ENCODE data around the gene SIRPA.

Gene SIRPA

DNA sequence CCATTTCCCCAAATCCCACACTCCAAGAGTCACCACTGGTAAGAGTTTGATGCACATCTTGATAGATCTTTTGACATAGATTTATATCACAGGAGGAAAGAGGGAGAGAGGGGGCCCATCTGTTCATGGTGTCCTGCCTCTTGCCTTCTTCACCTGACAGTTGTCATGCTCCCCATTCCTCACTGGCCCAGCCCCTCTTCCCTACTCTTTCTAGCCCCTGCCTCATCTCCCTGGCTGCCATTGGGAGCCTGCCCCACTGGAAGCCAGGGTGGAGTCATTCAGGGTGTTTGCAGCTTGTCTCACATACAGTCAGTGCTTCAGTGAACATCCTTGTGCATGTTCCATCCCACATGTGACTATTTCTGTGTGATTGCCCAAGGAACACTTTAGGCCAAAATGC, 27.6 kb downstream of the SIRPA start:
- Histone ChIP-seq H3K4me3 (ENCODE audit: low read length) (no peak overlapping the region), H4K20me1 (ENCODE audit: insufficient read depth, low read length) (peaks cover 12% of the 10 kb centered on the region; the same call in 1 of the 2 replicates), H3K9me3 (ENCODE audit: insufficient read depth, low read length) (no peaks in the 10 kb centered on the region), H3K27me3 (ENCODE audit: low read depth, low read length) (no peaks in the 10 kb centered on the region), H2AFZ (ENCODE audit: low read depth, low read length) (no peak overlapping the region), H3K9ac (ENCODE audit: low read length) (no peak overlapping the region), H3K79me2 (ENCODE audit: low read length) (no peaks in the 10 kb centered on the region), H3K27ac (ENCODE audit: low read length) (no peak overlapping the region), H3K4me1 (ENCODE audit: low read length) (peaks cover 12% of the 10 kb centered on the region), H3K36me3 (replicated peaks; ENCODE audit: low read depth, low read length) (peaks cover 40% of the 10 kb centered on the region), H3K4me2 (ENCODE audit: low read length) (no peak overlapping the region)
- TF ChIP-seq, protein P1, sequence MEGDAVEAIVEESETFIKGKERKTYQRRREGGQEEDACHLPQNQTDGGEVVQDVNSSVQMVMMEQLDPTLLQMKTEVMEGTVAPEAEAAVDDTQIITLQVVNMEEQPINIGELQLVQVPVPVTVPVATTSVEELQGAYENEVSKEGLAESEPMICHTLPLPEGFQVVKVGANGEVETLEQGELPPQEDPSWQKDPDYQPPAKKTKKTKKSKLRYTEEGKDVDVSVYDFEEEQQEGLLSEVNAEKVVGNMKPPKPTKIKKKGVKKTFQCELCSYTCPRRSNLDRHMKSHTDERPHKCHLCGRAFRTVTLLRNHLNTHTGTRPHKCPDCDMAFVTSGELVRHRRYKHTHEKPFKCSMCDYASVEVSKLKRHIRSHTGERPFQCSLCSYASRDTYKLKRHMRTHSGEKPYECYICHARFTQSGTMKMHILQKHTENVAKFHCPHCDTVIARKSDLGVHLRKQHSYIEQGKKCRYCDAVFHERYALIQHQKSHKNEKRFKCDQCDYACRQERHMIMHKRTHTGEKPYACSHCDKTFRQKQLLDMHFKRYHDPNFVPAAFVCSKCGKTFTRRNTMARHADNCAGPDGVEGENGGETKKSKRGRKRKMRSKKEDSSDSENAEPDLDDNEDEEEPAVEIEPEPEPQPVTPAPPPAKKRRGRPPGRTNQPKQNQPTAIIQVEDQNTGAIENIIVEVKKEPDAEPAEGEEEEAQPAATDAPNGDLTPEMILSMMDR (IDR thresholded peaks at IDR 0.05; ENCODE audit: low read depth, low read length), result no peak
- TF ChIP-seq EZH2phosphoT487 (IDR thresholded peaks at IDR 0.05; ENCODE audit: low read depth), result no peak

DNA sequence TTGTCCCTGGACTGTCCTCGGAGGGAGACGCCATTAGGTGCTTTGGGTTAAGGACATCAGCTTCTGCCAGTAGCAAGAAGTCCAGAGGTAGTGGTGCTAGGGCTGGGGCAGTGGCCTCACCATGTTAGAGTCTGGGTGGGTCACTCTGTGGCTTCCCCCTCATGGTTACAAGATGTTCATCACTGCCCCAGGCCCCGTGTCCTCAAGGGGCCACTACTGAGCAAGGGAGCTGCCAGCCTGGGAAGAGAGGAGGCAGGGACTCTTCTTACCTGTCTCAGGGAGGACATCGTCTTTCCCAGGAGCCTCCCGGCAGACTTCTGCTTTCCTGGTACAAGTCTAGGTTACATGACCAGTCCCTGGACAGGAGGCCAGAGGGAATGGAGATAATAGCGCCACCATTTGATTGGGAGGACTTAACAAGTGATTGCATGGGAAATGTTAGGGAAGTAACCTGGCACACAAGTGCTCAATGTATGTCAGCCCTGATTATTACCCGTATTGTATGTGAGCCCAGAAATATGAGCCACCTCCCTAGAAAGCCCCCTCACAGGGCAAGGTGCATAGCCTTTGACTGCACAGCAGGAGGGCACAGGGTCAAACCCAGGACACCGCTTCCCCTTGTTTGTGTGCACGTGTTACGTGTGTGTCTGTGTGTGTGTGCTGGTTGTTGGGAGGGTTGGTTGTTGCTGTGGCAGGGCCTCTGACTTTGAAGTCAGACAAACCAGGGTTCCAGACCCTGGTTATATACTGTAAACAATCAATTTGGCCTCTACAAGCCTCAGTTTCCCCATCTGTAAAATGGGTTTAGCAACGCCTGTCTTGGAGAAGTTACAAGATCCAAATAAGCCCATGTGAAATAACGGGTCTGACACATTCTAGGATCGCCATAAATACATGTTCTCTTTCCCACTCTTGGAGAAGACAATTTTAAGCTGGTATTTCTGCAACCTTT, 30.0 kb downstream of the SIRPA start:
- H4K20me1 ChIP-seq (ENCODE audit: insufficient read depth, low read length), result 0 out of 2 replicates have a peak, but pooled peaks cover 6% of the 10 kb centered on the region
- no peaks in the 10 kb centered on the region for H3K79me2 ChIP-seq (ENCODE audit: low read length)
- H3K36me3 ChIP-seq (replicated peaks; ENCODE audit: low read depth, low read length), result peaks cover 31% of the 10 kb centered on the region
- H3K4me2 ChIP-seq (ENCODE audit: low read length), result no peak overlapping the region
- H3K4me1 ChIP-seq (ENCODE audit: low read length), result peaks cover 8% of the 10 kb centered on the region
- H3K4me3 ChIP-seq (ENCODE audit: low read length), result no peak overlapping the region
- H3K9me3 ChIP-seq (ENCODE audit: insufficient read depth, low read length), result no peaks in the 10 kb centered on the region
- no peak for TF ChIP-seq EZH2phosphoT487 (IDR thresholded peaks at IDR 0.05; ENCODE audit: low read depth)
- TF ChIP-seq, protein P1 (IDR thresholded peaks at IDR 0.05; ENCODE audit: low read depth, low read length), result peak; percentile 44
- H3K9ac ChIP-seq (ENCODE audit: low read length), result no peak overlapping the region
- H3K27ac ChIP-seq (ENCODE audit: low read length), result no peak overlapping the region
- H2AFZ ChIP-seq (ENCODE audit: low read depth, low read length), result no peak overlapping the region
- no peaks in the 10 kb centered on the region for H3K27me3 ChIP-seq (ENCODE audit: low read depth, low read length)

DNA sequence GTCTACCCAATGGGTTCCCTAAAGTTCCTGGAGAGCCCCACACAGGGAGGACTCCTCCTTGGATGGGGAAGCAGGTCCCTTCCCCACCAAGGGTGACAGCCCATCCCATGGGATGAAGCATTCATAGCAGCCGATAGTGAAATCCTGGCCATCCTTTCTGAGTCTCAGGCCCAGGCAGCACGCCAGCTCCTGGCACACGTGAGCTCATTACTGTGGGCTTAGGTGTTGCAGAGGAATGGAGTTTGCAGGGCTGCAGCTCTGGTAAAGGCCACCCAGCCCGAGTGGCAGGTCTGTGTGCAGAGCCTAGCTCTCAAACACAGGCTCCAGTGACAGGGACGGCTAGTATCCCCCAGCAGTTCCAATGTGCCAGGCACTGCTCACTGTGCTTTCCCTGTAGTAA, 31.0 kb downstream of the SIRPA start:
- Histone ChIP-seq H3K27me3 (ENCODE audit: low read depth, low read length) (no peaks in the 10 kb centered on the region), H3K9me3 (ENCODE audit: insufficient read depth, low read length) (no peaks in the 10 kb centered on the region), H2AFZ (ENCODE audit: low read depth, low read length) (no peak overlapping the region), H3K9ac (ENCODE audit: low read length) (no peak overlapping the region), H3K4me1 (ENCODE audit: low read length) (no peaks in the 10 kb centered on the region), H3K4me2 (ENCODE audit: low read length) (no peak overlapping the region), H4K20me1 (ENCODE audit: insufficient read depth, low read length) (0 out of 2 replicates have a peak, but pooled peaks cover 6% of the 10 kb centered on the region), H3K4me3 (ENCODE audit: low read length) (no peak overlapping the region), H3K79me2 (ENCODE audit: low read length) (no peaks in the 10 kb centered on the region), H3K36me3 (replicated peaks; ENCODE audit: low read depth, low read length) (peaks cover 30% of the 10 kb centered on the region), H3K27ac (ENCODE audit: low read length) (no peak overlapping the region)
- no peak for TF ChIP-seq EZH2phosphoT487 (IDR thresholded peaks at IDR 0.05; ENCODE audit: low read depth)
- TF ChIP-seq, protein P1 (IDR thresholded peaks at IDR 0.05; ENCODE audit: low read depth, low read length), result no peak

DNA sequence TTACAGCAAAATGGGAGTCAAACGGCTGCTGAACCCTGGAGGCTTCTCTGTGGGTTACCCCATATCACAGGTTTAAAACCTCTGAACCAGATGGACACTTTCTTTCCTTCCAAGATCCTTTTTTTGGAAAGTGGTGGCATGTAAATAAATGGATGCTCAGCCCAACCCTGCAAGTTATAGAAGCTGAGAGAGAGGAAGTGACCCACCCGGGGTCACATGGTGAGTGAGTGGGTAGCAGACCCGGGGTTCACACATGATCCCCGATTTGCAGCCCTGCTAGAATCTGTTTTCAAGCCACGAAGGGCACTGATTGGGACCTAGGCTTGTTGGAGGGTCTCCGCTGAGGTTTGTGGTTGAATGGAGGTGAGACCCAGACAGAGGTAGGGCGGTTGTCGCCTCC, 32.0 kb downstream of the SIRPA start:
- no peak overlapping the region for H2AFZ ChIP-seq (ENCODE audit: low read depth, low read length)
- H4K20me1 ChIP-seq (ENCODE audit: insufficient read depth, low read length), result 0 out of 2 replicates have a peak, but pooled peaks cover 6% of the 10 kb centered on the region
- H3K4me3 ChIP-seq (ENCODE audit: low read length), result no peak overlapping the region
- TF ChIP-seq EZH2phosphoT487 (IDR thresholded peaks at IDR 0.05; ENCODE audit: low read depth), result no peak
- TF ChIP-seq, protein P1 (IDR thresholded peaks at IDR 0.05; ENCODE audit: low read depth, low read length), result no peak
- H3K27me3 ChIP-seq (ENCODE audit: low read depth, low read length), result no peaks in the 10 kb centered on the region
- H3K9me3 ChIP-seq (ENCODE audit: insufficient read depth, low read length), result no peaks in the 10 kb centered on the region
- H3K9ac ChIP-seq (ENCODE audit: low read length), result no peak overlapping the region
- no peak overlapping the region for H3K4me2 ChIP-seq (ENCODE audit: low read length)
- no peaks in the 10 kb centered on the region for H3K4me1 ChIP-seq (ENCODE audit: low read length)
- no peaks in the 10 kb centered on the region for H3K79me2 ChIP-seq (ENCODE audit: low read length)
- H3K36me3 ChIP-seq (replicated peaks; ENCODE audit: low read depth, low read length), result peaks cover 32% of the 10 kb centered on the region
- no peak overlapping the region for H3K27ac ChIP-seq (ENCODE audit: low read length)
